Activated CD4-positive, alpha-beta T cell treated with anti-CD3 and anti-CD28 coated beads, Interleukin-2, amount 50 U/mL, for 48 hours (primary cell): ENCODE results near the gene TBC1D10A.

Experiments used
- DNase-seq, 2 experiments: peaks; one replicate each; pipeline ENCODE4 v3.0.0-alpha.2; 2020

Gene TBC1D10A

GRCh38 chr22:30318799-30319419, 7.8 kb downstream of the TBC1D10A start:
- DNase-seq: no peak

DNA sequence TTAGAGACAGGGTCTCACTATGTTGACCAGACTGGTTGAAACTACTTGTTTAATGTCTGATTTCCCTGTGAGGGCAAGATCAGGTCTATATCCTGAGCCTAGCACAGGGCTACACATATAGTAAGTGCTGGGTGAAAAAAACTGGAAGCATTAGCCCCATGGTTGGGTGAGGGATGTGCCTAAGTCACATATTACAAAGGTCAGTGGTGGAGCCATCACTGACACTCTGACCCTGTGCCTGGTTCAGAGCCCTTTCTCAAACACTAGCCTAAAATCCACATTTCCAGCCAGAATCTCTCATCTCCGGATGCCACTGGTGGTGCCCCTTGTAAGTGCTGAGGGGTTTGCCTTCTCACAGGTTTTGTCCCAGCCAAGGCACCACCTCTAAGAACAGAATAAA, 9.0 kb downstream of the TBC1D10A start:
- no peak for DNase-seq

- no peak for DNase-seq
These were observed 10.7 kb downstream of the TBC1D10A start for GRCh38 chr22:30315962-30316576.

DNA sequence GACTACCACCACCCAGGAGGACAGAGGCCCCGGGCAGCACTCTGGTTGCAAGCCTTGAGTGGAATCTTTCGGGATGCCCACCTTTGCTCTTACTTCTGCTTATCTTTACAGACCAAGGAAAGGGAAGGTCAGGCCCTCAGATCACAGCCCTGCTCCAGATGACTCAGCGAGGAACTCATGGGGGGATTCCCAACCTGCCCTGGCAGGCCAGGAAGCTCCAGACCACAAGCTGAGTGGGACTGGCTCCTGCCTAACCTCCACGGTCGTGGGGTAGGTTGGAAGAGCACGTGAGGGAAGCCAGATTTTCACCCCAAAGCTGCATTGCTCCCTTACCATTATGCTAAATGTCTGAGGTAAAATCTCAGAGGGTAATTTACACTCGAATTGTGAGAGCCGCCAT, 11.8 kb downstream of the TBC1D10A start:
- DNase-seq: peak; percentile 54 to 68

- DNase-seq: no peak
These were observed 13.0 kb downstream of the TBC1D10A start for GRCh38 chr22:30313527-30314363.

DNA sequence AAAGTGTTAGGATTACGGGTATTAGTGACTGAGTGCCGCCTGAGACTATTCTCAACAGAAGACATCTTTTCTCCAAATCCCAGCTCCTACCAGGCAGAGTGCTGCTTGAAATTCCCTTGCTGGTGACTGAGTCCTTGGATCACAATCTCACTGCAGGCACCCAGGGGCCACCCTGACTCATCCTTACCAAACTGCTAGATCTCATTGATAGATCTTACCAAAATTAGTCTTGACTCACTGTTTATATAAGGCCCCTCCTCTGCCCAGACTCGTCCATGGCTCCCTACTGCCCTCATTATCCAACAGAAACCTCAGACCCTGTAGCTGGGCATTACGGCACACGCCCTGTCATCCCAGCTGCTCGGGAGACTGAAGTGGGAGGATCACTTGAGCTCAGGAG, 14.7 kb downstream of the TBC1D10A start:
- no peak for DNase-seq

DNA sequence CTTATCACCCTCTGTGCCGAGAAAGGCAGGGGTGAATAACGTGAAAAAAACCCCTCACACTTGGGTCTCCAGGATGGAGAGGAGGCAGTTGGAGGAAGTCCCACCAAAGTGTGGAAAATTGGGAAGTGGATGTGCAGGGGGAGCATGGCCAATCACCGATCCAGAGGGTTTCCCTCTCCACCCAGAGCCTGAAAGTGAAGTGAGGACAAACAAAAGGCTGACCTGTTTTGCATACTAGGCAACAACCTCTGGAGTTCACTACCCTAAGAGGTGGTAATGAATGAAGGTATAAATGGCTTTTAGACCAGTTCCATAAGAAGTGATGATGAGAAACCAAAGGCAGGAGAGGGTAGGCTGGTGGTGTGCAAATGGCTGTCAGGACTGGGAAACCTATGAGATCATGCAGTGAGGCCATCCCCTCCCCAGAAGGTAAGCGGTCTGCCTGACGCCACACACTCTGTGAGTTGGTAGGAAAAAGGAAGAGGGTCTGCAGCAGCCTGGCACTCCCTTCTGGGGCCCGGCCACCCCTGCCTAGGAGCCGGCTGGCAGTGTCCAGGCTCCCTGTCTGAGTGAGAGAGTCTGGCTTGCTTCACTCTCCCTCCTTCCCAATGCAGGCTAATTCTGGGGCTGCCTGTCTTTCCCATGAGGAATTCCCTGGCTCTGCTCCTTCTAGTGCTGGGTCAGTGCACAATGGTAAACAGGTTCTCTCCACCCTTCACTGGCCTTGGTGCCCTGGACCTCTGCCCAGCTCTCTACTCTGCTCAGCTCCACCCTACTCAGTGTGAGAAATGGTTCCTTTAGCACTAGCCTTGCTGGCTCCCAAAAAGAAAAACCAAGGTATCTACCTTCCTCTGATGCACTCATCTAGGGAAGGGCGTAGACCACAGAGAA, 15.6 kb downstream of the TBC1D10A start:
- no peak for DNase-seq

DNA sequence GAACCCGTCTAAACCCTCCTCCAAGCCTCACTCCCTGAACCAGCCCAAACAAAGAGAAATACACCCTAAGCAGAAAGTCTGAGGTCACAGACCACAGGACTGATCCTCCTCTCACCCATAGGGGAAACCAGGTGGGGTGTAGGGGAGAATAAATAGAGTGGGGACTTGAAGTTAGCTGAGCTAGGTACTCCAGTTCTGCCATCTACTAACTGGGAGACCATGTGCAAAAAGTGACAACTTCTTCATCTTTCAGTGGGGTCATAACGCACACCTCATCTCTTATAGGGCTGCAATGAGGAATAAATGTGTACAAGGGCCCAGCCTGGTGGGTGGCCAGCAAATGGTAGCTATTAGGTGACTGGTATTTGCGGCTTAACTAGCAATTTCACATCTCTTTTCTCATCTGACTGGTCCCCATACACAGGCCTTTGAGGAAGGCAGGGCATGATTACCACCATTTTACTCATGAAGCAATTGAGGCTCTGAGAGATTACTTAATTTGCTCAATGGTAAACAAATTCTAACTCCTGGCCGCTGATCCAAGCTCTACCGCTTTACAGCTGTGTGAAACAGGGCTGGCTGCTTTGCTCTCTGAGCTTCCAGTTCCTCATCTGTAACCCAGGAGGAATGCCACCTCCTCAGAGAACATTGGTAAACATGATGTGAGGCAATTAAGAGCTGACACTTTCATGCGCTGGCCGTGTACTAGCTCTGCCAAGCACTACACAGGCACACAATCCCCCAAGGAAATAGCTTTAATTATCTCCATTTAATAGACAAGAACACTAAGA, 16.6 kb downstream of the TBC1D10A start:
- no peak for DNase-seq

GRCh38 chr22:30308518-30309230, 18.1 kb downstream of the TBC1D10A start:
- no peak for DNase-seq

DNA sequence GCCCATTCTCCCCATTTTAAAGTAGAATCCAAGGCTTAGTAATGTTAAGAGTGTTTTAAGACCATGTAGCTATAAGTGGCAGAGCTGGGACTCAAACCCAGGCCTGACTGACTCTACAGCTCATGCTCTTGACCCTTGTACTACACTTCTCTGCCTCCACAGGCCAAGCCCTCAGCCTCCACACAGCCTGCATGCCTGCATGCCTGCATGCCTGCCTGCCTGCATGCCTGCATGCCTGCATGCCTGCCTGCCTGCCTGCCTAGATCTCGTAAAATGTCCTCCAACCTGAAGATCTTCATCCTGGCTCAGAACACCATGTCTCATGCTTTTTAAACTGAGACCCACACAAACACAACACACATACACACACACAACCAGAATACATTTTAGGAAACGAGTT, 18.6 kb downstream of the TBC1D10A start:
- no peak for DNase-seq

- no peak for DNase-seq
These were observed 19.6 kb downstream of the TBC1D10A start for GRCh38 chr22:30307041-30307574.

- no peak for DNase-seq
These were observed 20.1 kb downstream of the TBC1D10A start for GRCh38 chr22:30306627-30307011.

GRCh38 chr22:30305906-30306626, 20.7 kb downstream of the TBC1D10A start:
- DNase-seq: no peak

DNA sequence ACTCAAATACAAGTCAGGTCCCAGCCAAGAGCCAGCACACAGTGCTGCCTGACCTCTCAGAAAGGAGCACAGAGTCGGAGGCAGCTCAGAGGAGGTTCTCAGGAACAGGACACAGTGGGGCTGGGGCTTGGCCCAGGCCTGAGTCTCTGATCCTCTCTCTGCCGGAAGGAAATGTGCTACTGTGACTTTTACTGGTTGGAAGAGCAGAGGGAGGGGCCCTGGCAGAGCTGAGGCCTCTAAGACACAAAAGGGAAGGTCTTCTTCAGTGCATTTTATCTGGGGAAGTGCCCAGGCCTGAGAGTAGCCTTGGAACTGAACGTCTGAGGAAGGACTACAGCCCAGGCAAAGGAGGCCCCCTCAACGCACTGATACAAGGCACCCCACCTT, 21.2 kb downstream of the TBC1D10A start:
- DNase-seq: peak; percentile 36 to 56

DNA sequence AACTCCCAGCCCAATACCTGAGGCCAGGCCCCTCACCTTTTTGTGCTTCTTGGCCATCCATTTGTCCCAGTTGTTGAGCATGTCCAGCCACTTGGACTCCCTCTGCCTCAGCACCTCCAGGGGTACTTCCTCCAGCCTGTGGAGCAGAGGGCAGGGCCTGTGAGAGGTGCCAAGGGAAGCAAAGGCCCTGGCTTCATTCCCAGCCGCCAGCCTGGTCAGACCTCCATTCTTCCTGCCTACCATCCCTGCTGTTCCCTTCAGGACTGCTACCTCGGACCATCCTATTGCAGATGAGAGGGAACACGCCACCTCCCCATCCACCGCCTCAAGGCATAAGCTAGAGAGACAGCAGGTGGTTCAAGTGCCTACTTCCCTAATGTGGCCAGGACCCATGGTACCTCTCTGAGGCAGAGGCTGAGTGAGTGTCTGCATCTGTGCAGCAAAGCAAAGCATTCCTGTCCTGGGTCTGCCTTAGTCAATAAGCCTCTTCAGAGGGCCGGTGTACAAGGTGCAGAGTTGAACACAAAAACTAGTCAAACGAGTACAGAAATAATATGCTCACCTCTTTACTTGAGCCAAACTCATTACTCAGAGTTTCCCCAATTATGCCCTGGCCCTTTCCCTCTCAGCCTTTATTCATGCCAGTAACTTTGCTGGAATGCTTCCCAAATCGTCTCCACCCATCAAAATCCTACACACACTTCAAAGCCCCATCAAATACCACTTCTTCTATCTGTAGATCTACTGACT, 22.1 kb downstream of the TBC1D10A start:
- no peak for DNase-seq

DNA sequence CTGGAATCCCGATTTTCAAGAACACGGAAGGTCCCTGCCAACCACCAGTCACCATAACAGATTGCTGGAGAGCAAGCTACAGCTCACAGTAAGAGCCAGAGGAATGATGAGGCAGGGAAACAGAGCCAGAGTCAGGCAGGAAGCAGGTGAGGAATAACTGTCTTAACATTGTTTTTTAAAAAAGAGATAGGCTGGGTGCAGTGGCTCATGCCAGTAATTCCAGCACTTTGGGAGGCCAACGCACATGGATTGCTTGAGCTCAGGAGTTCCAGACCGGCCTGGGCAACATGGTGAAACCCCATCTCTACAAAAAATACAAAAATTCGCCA, 24.0 kb downstream of the TBC1D10A start:
- DNase-seq: no peak

DNA sequence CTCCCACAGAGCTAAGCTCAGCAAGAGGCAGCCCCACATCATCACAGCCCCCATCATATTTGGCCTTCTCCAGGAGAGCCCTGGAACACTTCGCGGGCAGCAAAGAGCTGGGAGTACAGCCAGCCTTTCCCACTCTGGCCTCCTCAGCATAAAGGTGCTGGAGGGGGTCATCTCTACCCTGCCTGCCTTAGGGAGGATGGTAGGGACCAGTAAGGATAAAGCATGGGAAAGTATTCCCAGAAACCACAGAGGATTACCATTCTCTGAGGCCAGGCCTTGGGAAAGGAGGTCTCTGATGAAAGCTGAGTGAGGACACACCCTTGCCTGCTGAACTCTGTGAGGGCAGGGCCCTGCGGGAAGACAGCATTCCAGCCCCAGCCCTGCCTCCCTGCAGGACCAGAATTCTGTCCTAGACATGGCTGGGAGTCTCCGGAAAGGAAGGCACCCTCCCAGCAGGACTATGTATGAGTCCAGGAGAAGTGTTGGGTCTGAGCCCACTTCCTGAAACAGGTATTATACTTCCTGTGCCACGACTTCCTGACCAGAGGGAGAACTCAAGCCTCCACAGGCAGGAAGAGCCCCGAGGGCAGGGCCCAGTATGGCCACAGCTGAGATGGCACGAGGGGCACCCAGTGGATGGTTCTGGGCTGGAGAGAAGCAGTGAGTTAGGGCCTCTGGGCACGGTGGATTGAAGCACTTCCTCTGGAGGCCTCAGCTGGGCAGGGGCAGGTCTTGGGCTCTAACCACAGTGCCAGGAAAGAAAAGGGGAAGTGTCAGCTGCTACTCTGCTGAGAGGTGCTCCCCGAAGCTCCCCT, 24.5 kb downstream of the TBC1D10A start:
- no peak for DNase-seq

DNA sequence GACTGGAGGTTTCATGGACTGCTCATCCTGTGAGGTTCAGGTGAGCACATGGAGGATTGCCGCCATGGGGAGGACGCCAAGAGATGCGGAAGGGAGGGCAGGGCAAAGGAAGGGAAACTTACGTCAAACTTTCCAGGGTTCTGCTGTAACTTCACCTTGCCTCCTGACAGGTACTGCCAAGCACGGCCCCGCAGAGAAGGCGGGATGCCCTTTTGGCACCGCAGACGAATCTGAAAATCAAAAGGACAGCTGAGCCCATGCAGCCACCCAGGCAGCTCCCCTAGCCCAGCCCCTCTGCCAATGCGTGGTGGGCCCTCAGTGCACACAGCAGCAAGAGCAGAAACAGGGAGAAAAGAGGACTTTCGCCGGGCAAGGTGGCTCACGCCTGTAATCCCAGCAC, 27.4 kb downstream of the TBC1D10A start:
- no peak for DNase-seq
